AG04450 (cell line): ENCODE results near the gene EVL. TPM values are rescaled to one million over a fixed set of nuclear protein-coding genes. Genes with fewer than 3 reads are reported as not detected.
"Not testable (repeated sequence)": the region's sequence is repeated elsewhere in the genome, so short reads cannot be mapped to it uniquely, and the experiment has no call there.

Experiments
- CTCF ChIA-PET: fragments of 300-600, 350-600 bp; formaldehyde crosslinking; extraction: SDS; loops from one replicate; lab custom pipeline; 2022; ENCODE audit warnings: antibody characterized with exemption, inconsistent platforms; lab: Charles Lee
- POLR2A ChIA-PET: fragments of 350-600 bp; formaldehyde crosslinking; extraction: SDS; loops from one replicate; lab custom pipeline; 2021; ENCODE audit warnings: antibody characterized with exemption, inconsistent platforms; lab: Yijun Ruan, JAX
- DNase-seq: peaks from one replicate; pipeline ENCODE4 v3.0.0-alpha.2; 2011; ENCODE audit warnings: low read depth, low spot score
- H3K27ac ChIP-seq: one replicate; pipeline ENCODE4 v1.5.1; 2012; ENCODE audit warnings: low read depth, low read length, control low read depth
- H3K27me3 ChIP-seq: one replicate; pipeline ENCODE4 v1.6.0; 2012; ENCODE audit warnings: low read length; ENCODE audit not compliant: control insufficient read depth, insufficient read depth
- H3K4me3 ChIP-seq: 2 replicates; pipeline ENCODE4 v1.5.1; 2011; ENCODE audit warnings: mild to moderate bottlenecking, low read depth, low read length, control low read depth
- H3K9me3 ChIP-seq: 2 replicates; pipeline ENCODE4 v1.5.1; 2012; ENCODE audit warnings: low read length; ENCODE audit not compliant: control insufficient read depth, insufficient read depth
- CTCF ChIP-seq: IDR thresholded peaks from 2 replicates; pipeline ENCODE4 v1.5.1; 2011; ENCODE audit warnings: low read depth, low read length, control low read depth, inconsistent platforms
- polyA plus RNA-seq: library from polyadenylated mRNA; depleted of rRNA; stranded (reverse); fragments of >200 nt; gene quantifications from 2 replicates; pipeline ENCODE4 v1.2.3, GENCODE V29; 2011

EVL gene
- polyA plus RNA-seq, 1 experiment, result 36.5 TPM

GRCh38 chr14:100172811-100173210 is 107.6 kb downstream of the EVL start:
- DNase-seq, result no peak
- CTCF ChIA-PET, result interaction anchor here (1.4 kb wide), 1 partner anchor 20 kb away, joined by 3 read pairs; no protein-coding TSS in a partner anchor
- POLR2A ChIA-PET, result no interaction called here

GRCh38 chr14:100173353-100173752 is 108.1 kb downstream of the EVL start:
- no peak for DNase-seq
- no peak for TF ChIP-seq CTCF
- no peak overlapping the region for H3K4me3 ChIP-seq
- POLR2A ChIA-PET, result no interaction called here
- no peak overlapping the region for H3K27ac ChIP-seq
- CTCF ChIA-PET, result interaction anchor here (1.4 kb wide), 1 partner anchor 20 kb away, joined by 3 read pairs; no protein-coding TSS in a partner anchor
- H3K27me3 ChIP-seq, result peaks cover 30% of the 10 kb centered on the region
- H3K9me3 ChIP-seq, result no peaks in the 10 kb centered on the region; the same call in 1 of the 2 replicates

More at GRCh38 chr14:100172811-100173210, 107.6 kb downstream of the EVL start:
- H3K9me3 ChIP-seq, result no peaks in the 10 kb centered on the region; the same call in 1 of the 2 replicates
- H3K27ac ChIP-seq, result no peak overlapping the region
- H3K4me3 ChIP-seq, result no peak overlapping the region
- peaks cover 30% of the 10 kb centered on the region for H3K27me3 ChIP-seq
- no peak for TF ChIP-seq CTCF

- POLR2A ChIA-PET, result no interaction called here
- peaks cover 24% of the 10 kb centered on the region for H3K27me3 ChIP-seq
Measured at GRCh38 chr14:100176811-100177327, 111.6 kb downstream of the EVL start.

GRCh38 chr14:100178691-100179090 is 113.5 kb downstream of the EVL start:
- ChIA-PET CTCF (interaction anchor here (0.6 kb wide), 1 partner anchor 1722 kb away, joined by 3 read pairs; no protein-coding TSS in a partner anchor), POLR2A (no interaction called here)
- H3K27ac ChIP-seq, result no peak overlapping the region
- no peak for DNase-seq
- H3K9me3 ChIP-seq, result no peaks in the 10 kb centered on the region
- H3K4me3 ChIP-seq, result no peak overlapping the region
- no peak for TF ChIP-seq CTCF
- H3K27me3 ChIP-seq, result peaks cover 18% of the 10 kb centered on the region

More at GRCh38 chr14:100176811-100177327, 111.6 kb downstream of the EVL start:
- no peak for TF ChIP-seq CTCF
- H3K4me3 ChIP-seq, result no peak overlapping the region
- CTCF ChIA-PET, result no interaction called here
- DNase-seq, result no peak
- H3K27ac ChIP-seq, result no peak overlapping the region
- no peaks in the 10 kb centered on the region for H3K9me3 ChIP-seq

- DNase-seq, H3K27ac ChIP-seq, CTCF ChIA-PET, H3K27me3 ChIP-seq, H3K9me3 ChIP-seq, POLR2A ChIA-PET, H3K4me3 ChIP-seq: not testable (repeated sequence)
Measured at GRCh38 chr14:100180671-100181070, 115.4 kb downstream of the EVL start.

- CTCF ChIA-PET, H3K4me3 ChIP-seq, DNase-seq, H3K27ac ChIP-seq, H3K27me3 ChIP-seq, POLR2A ChIA-PET, H3K9me3 ChIP-seq: not testable (repeated sequence)
Measured at GRCh38 chr14:100181876-100182551, 116.8 kb downstream of the EVL start.
